ENCODE measurements around the gene KAT6B.

DNA sequence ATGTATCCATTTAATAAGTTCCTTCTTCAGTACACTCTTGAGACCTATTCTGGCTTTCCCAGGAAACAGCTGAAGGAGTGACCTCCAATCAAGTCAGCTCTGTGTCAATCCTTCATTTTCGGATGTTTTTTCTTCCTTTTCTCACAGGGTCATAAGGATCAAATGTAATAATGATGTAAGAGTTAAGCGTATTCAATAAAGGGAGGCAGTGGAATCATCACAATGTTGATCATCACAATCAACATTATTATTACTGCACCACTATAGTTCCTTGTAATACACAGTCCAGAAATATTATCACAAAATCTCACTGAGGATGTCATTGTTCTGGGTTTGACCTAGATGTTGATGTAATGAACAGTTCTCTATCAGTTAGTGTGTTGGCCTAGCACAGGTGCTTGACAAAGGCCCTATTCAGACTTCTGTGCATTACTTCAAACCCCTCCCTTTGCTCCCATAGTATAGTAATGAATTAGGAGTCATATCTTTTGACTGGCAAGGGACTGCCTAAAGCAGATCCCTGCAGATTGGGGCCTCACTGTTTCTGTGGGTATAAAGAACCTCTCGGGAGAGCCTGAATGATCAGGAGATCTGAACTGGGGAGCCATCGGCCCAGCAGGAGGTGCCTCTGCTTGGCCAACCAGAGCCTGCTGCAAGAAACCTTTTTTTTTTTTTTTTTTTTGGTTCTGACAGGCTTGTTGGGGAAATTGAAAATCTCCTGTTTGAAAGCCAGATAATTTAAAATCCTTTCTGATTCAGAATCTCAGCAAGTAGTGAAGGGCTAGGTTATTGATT, 100.6 kb downstream of the KAT6B start:
- TF ChIP-seq, protein P1, sequence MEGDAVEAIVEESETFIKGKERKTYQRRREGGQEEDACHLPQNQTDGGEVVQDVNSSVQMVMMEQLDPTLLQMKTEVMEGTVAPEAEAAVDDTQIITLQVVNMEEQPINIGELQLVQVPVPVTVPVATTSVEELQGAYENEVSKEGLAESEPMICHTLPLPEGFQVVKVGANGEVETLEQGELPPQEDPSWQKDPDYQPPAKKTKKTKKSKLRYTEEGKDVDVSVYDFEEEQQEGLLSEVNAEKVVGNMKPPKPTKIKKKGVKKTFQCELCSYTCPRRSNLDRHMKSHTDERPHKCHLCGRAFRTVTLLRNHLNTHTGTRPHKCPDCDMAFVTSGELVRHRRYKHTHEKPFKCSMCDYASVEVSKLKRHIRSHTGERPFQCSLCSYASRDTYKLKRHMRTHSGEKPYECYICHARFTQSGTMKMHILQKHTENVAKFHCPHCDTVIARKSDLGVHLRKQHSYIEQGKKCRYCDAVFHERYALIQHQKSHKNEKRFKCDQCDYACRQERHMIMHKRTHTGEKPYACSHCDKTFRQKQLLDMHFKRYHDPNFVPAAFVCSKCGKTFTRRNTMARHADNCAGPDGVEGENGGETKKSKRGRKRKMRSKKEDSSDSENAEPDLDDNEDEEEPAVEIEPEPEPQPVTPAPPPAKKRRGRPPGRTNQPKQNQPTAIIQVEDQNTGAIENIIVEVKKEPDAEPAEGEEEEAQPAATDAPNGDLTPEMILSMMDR (IDR thresholded peaks at IDR 0.05): no peak
- TF ChIP-seq POLR2A (IDR thresholded peaks at IDR 0.05; ENCODE audit: low read depth) (no peak), POLR2AphosphoS5 (IDR thresholded peaks at IDR 0.05) (no peak), EP300 (IDR thresholded peaks at IDR 0.05) (no peak)
